B cell (primary cell): ENCODE results near the gene ADAMTSL2. TPM values are rescaled to one million over a fixed set of nuclear protein-coding genes. Genes with fewer than 3 reads are reported as not detected.

Experiments used
- ATAC-seq: fragments of 200-7000 bp; cut with Tn5 transposase; one replicate; pipeline ENCODE4 v1.10.0; 2021; ENCODE audit warnings: low read depth, mild to moderate bottlenecking, moderate number of reproducible peaks, moderate library complexity
- CTCF ChIA-PET: fragments of 350-600 bp; sonication (Branson Sonifier 250); formaldehyde crosslinking; loops from one replicate; lab custom pipeline; 2021; ENCODE audit warnings: antibody characterized with exemption, inconsistent platforms; lab: Charles Lee
- POLR2A ChIA-PET: fragments of 350-600 bp; sonication (Branson Sonifier 250); formaldehyde crosslinking; loops from one replicate; lab custom pipeline; 2021; ENCODE audit warnings: antibody characterized with exemption; lab: Charles Lee
- DNase-seq: peaks from one replicate; pipeline ENCODE4 v3.0.0; 2013
- H2AFZ ChIP-seq: 2 replicates; pipeline ENCODE4 v1.6.1; 2012; ENCODE audit warnings: mild to moderate bottlenecking, low read depth, low read length; ENCODE audit not compliant: insufficient read depth, poor library complexity, severe bottlenecking
- H3K27ac ChIP-seq, 2 donors: 1 replicate in 1 of 2; 2 replicates in 1 of 2; pipeline ENCODE4 v1.5.1; 2012 to 2013; ENCODE audit warnings: low read length in 2 of 2, mild to moderate bottlenecking in 2 of 2, moderate library complexity in 1 of 2
- H3K27me3 ChIP-seq, 4 experiments: fragments of 200-600 bp in 1 of 4; sonication (generic) in 1 of 4; replicated peaks in 1 of 4; 1 replicate in 2 of 4; 2 replicates in 2 of 4; pipeline versions ENCODE4 v1.6.1 to v1.7.0; 2013 to 2016; ENCODE audit warnings: low read length in 3 of 4, mild to moderate bottlenecking in 2 of 4, mixed read lengths in 1 of 4, moderate library complexity in 1 of 4; ENCODE audit not compliant: insufficient read depth in 4 of 4, control insufficient read depth in 3 of 4; ENCODE audit errors: control extremely low read depth in 1 of 4
- H3K36me3 ChIP-seq, 2 experiments: replicated peaks in 1 of 2; 1 replicate in 1 of 2; 2 replicates in 1 of 2; pipeline versions ENCODE4 v1.6.1 to v1.7.1; 2013; ENCODE audit warnings: low read length in 1 of 2; ENCODE audit not compliant: insufficient read depth in 2 of 2, control insufficient read depth in 1 of 2; ENCODE audit errors: control extremely low read depth in 1 of 2, extremely low read depth in 1 of 2
- H3K4me1 ChIP-seq, 2 donors: fragments of 200-600 bp in 1 of 2; sonication (generic) in 1 of 2; 1 replicate in 1 of 2; 2 replicates in 1 of 2; pipeline versions ENCODE4 v1.5.1 to v1.6.1; 2013 to 2017; ENCODE audit warnings: low read length in 2 of 2; ENCODE audit not compliant: control insufficient read depth in 2 of 2, insufficient read depth in 2 of 2
- H3K4me2 ChIP-seq: replicated peaks from 2 replicates; pipeline ENCODE3; 2012; ENCODE audit warnings: mild to moderate bottlenecking, low read depth, low read length; ENCODE audit not compliant: poor library complexity, severe bottlenecking
- H3K4me3 ChIP-seq, 5 experiments: fragments of 200-600 bp in 1 of 5; sonication (generic) in 1 of 5; 1 replicate in 3 of 5; 2 replicates in 2 of 5; pipeline versions ENCODE4 v1.5.1 to v1.7.0; 2011 to 2016; ENCODE audit warnings: low read length in 4 of 5, mild to moderate bottlenecking in 4 of 5, low read depth in 2 of 5, control low read depth in 1 of 5, moderate library complexity in 1 of 5; ENCODE audit not compliant: insufficient read depth in 1 of 5; ENCODE audit errors: control extremely low read depth in 1 of 5, extremely low read depth in 1 of 5
- H3K79me2 ChIP-seq: fragments of 200-600 bp; sonication (generic); one replicate; pipeline ENCODE4 v1.6.0; 2016; ENCODE audit warnings: low read length; ENCODE audit not compliant: control insufficient read depth, insufficient read depth
- H3K9ac ChIP-seq: fragments of 200-600 bp; sonication (generic); 2 replicates; pipeline ENCODE4 v1.6.1; 2017; ENCODE audit warnings: mild to moderate bottlenecking, low read length, moderate library complexity
- H3K9me3 ChIP-seq, 3 donors: one replicate each; pipeline versions ENCODE4 v1.6.1 to v1.7.1; 2013; ENCODE audit warnings: low read length in 2 of 3; ENCODE audit not compliant: control insufficient read depth in 2 of 3, insufficient read depth in 1 of 3; ENCODE audit errors: control extremely low read depth in 1 of 3
- H4K20me1 ChIP-seq: 2 replicates; pipeline ENCODE4 v1.6.0; 2012; ENCODE audit warnings: mild to moderate bottlenecking, low read length; ENCODE audit not compliant: insufficient read depth, control insufficient read depth, poor library complexity, severe bottlenecking
- H3K27ac Mint-ChIP-seq: one replicate; pipeline ENCODE4 v1.8.0; 2021; ENCODE audit warnings: mixed read lengths
- H3K27me3 Mint-ChIP-seq: one replicate; pipeline ENCODE4 v1.8.0; 2021; ENCODE audit warnings: mixed read lengths
- H3K4me1 Mint-ChIP-seq: one replicate; pipeline ENCODE4 v1.8.0; 2021; ENCODE audit warnings: mixed read lengths
- H3K4me3 Mint-ChIP-seq: one replicate; pipeline ENCODE4 v1.8.0; 2021; ENCODE audit warnings: mixed read lengths
- H3K9me3 Mint-ChIP-seq: one replicate; pipeline ENCODE4 v1.8.0; 2022; ENCODE audit warnings: mixed read lengths; ENCODE audit not compliant: insufficient read depth
- CTCF ChIP-seq: fragments of 200-600 bp; IDR thresholded peaks from one replicate; pipeline ENCODE4 v1.8.0; 2022; ENCODE audit warnings: antibody characterized with exemption, mild to moderate bottlenecking
- EZH2 ChIP-seq: IDR thresholded peaks from 2 replicates; pipeline ENCODE4 v1.6.1; 2012; ENCODE audit warnings: borderline replicate concordance, low read depth, mild to moderate bottlenecking, moderate library complexity, low read length; ENCODE audit not compliant: insufficient read depth, poor library complexity, severe bottlenecking
- WGBS: methylation state at CpG from one replicate; pipeline ENCODE4 v1.1.5; 2013; ENCODE audit warnings: missing lambda C conversion rate; ENCODE audit not compliant: insufficient coverage; 5-methylcytosine and 5-hydroxymethylcytosine counted together
- intact Hi-C: fragments of 100-400 bp; cut with micrococcal nuclease; formaldehyde crosslinking; loops from one replicate; pipeline ENCODE4 v1.10.0; 2022
- polyA plus RNA-seq: library from polyadenylated mRNA; depleted of rRNA; stranded (reverse); fragments of >200 nt; gene quantifications from 2 replicates; pipeline ENCODE4 v1.2.3, GENCODE V29; 2012
- total RNA-seq, 2 donors: library from RNA; stranded (reverse); fragments of 120-200 nt in 1 of 2; gene quantifications; 1 replicate in 1 of 2; 2 replicates in 1 of 2; pipeline versions ENCODE4 v1.2.3 to v1.2.4, GENCODE V29; 2013 to 2022

The ADAMTSL2 gene
- total and polyA plus RNA-seq, 2 donors (not counting 1 experiment from before 2014, with no cell fraction given): 0.03 TPM; not detected in 1

- H3K27me3 ChIP-seq: peaks cover 0 to 13% (median 0%) of the 10 kb centered on the region in 4 experiments
- 96% methylated on average over 23 of the region's 24 CpGs for WGBS
- Mint-ChIP-seq H3K4me3 (no peak overlapping the region), H3K27ac (no peak overlapping the region), H3K4me1 (no peaks in the 10 kb centered on the region), H3K9me3 (no peaks in the 10 kb centered on the region), H3K27me3 (peaks cover 12% of the 10 kb centered on the region)
- H3K9ac ChIP-seq: no peak overlapping the region
- intact Hi-C loops: no loop called here
- no peaks in the 10 kb centered on the region for H4K20me1 ChIP-seq
- no peak overlapping the region for H3K27ac ChIP-seq
- no peak overlapping the region for H3K4me2 ChIP-seq
- no peaks in the 10 kb centered on the region for H3K79me2 ChIP-seq
- H3K4me1 ChIP-seq: no peaks in the 10 kb centered on the region
- CTCF ChIA-PET: interaction anchor here (0.6 to 0.8 kb wide), 3 partner anchors 88 to 1279 kb away, joined by 3 to 4 read pairs (median 3); no protein-coding TSS in a partner anchor
- peaks cover 0 to 4% (median 0%) of the 10 kb centered on the region in 3 donors for H3K9me3 ChIP-seq
- H2AFZ ChIP-seq: no peak overlapping the region
- H3K4me3 ChIP-seq: no peak overlapping the region
- TF ChIP-seq EZH2 (no peak), CTCF (no peak)
- DNase-seq: no peak
- no peaks in the 10 kb centered on the region for H3K36me3 ChIP-seq
- POLR2A ChIA-PET: no interaction called here
- no peak for ATAC-seq
Observed at GRCh38 chr9:133494636-133495326, 39.7 kb upstream of the ADAMTSL2 start.
